Aorta (tissue), 5 donors: ENCODE results near the gene ABCB4. TPM values are rescaled to one million over a fixed set of nuclear protein-coding genes. Genes with fewer than 3 reads are reported as not detected.
A peak's percentile ranks its signal among the peaks of the same experiment; 100 is the strongest.

Experiments
- ATAC-seq: fragments of 200-7000 bp; cut with Tn5 transposase; one replicate; pipeline ENCODE4 v1.9.1; 2022; ENCODE audit warnings: moderate library complexity; ENCODE audit not compliant: low FRiP score
- DNase-seq, 2 donors: peaks; one replicate each; pipeline ENCODE4 v3.0.0-alpha.2; 2020
- H3K27ac ChIP-seq, 2 donors: one replicate each; pipeline ENCODE4 v1.5.1; 2013; ENCODE audit warnings: low read length in 2 of 2, mild to moderate bottlenecking in 2 of 2, moderate library complexity in 2 of 2, control low read depth in 1 of 2, inconsistent platforms in 1 of 2, low read depth in 1 of 2
- H3K27me3 ChIP-seq, 2 donors: one replicate each; pipeline ENCODE4 v1.6.1; 2013; ENCODE audit warnings: control low read depth in 1 of 2, low read length in 1 of 2, mild to moderate bottlenecking in 1 of 2, moderate library complexity in 1 of 2; ENCODE audit not compliant: insufficient read depth in 2 of 2, control insufficient read depth in 1 of 2
- H3K36me3 ChIP-seq, 2 donors: one replicate each; pipeline ENCODE4 v1.6.1; 2013; ENCODE audit warnings: control low read depth in 1 of 2, low read length in 1 of 2, mild to moderate bottlenecking in 1 of 2; ENCODE audit not compliant: insufficient read depth in 2 of 2, control insufficient read depth in 1 of 2
- H3K4me1 ChIP-seq, 2 donors: one replicate each; pipeline ENCODE4 v1.6.1; 2013; ENCODE audit warnings: low read length in 2 of 2, control low read depth in 1 of 2, mild to moderate bottlenecking in 1 of 2, moderate library complexity in 1 of 2; ENCODE audit not compliant: insufficient read depth in 2 of 2, control insufficient read depth in 1 of 2
- H3K4me3 ChIP-seq, 2 donors: one replicate each; pipeline ENCODE4 v1.5.1; 2013; ENCODE audit warnings: low read length in 2 of 2, control low read depth in 1 of 2, mild to moderate bottlenecking in 1 of 2
- H3K9me3 ChIP-seq: one replicate; pipeline ENCODE4 v1.6.1; 2013; ENCODE audit warnings: mild to moderate bottlenecking, low read length; ENCODE audit not compliant: control insufficient read depth
- WGBS, 2 donors: extraction: QIAGEN DNeasy Blood & Tissue Kit; methylation state at CpG; one replicate each; pipeline ENCODE4 v1.1.7; 2013; 5-methylcytosine and 5-hydroxymethylcytosine counted together
- intact Hi-C, 2 donors: fragments of 100-400 bp; cut with DNase I; formaldehyde crosslinking; loops; one replicate each; pipeline versions ENCODE4 v1.14.2 to v1.15.0; 2022
- polyA plus RNA-seq, 2 donors: library from polyadenylated mRNA; stranded (reverse); fragments of 200-250 nt; gene quantifications; one replicate each; pipeline ENCODE4 v1.2.3, GENCODE V29; 2013
- total RNA-seq, 2 donors: library from RNA; stranded (reverse); fragmentation: NEBNext Ultra II Directional; extraction: Animal tissue kit (Norgen Biotek cat#: 25700); gene quantifications; one replicate each; pipeline ENCODE4 v1.2.1, GENCODE V29; 2021
- donor health status: healthy with polysubstance abuse.
- donor health status: Bipolar disorder and iron deficiency.
- donor health status: DM: no; HTN: no; CAD: no.
- donor health status: DM: no; HTN: no; CAD: no.
- donor health status: DM: yes; HTN: yes; CAD: no.

ABCB4 gene
- total and polyA plus RNA-seq, 4 donors: 0.43 to 7.4 (median 1.9) TPM

DNA sequence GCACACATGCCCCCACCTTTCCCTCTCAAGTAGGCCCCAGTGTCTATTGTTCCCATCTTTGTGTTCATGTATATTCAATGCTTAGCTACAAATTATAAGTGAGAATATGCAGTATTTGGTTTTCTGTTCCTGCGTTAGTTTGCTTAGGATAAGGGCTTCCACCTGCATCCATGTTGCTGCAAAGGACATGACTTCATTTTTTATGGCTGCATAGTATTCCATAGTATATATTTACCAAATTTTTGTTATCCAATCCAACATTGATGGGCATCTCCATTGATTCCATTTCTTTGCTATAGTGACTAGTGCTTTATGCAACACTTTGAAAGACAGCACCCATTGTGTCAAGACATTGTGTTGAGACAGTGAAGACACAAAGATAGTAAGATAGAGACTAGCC lies 19.0 kb upstream of the ABCB4 start:
- Histone ChIP-seq H3K9me3 (no peaks in the 10 kb centered on the region), H3K27ac (no peak overlapping the region), H3K36me3 (no peaks in the 10 kb centered on the region), H3K27me3 (no peaks in the 10 kb centered on the region), H3K4me1 (no peaks in the 10 kb centered on the region), H3K4me3 (no peak overlapping the region)
- ATAC-seq (no peak), DNase-seq (no peak)
- WGBS, 2 donors: 94 to 95% methylated on average over 1 of the region's 1 CpG
- intact Hi-C loops: no loop called here

DNA sequence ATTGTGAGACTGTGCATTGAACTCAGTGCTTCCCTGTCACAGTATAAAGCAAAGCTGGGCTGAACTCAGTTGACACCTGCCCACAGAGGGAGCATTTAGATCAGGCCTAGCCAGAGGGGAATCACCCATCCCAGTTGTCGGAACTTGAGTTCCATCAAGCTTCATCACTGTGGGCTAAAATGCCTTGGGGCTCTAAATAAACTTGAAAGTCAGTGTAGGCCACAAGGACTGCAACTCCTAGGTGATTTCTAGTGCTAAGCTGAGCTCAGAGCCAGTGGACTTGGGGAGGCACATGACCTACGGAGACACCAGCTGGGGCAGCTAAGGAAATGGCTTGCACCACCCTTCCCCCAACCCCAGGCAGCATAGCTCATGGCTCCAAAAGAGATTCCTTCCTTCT lies 7.7 kb upstream of the ABCB4 start:
- ATAC-seq (no peak), DNase-seq (no peak)
- H3K36me3 ChIP-seq: no peaks in the 10 kb centered on the region
- H3K27ac ChIP-seq: no peak overlapping the region
- H3K9me3 ChIP-seq: no peaks in the 10 kb centered on the region
- no peak overlapping the region for H3K4me3 ChIP-seq
- no peaks in the 10 kb centered on the region for H3K4me1 ChIP-seq
- WGBS, 2 donors: 80 to 88% methylated on average over 2 of the region's 2 CpGs
- no peaks in the 10 kb centered on the region for H3K27me3 ChIP-seq
- intact Hi-C loops: no loop called here

DNA sequence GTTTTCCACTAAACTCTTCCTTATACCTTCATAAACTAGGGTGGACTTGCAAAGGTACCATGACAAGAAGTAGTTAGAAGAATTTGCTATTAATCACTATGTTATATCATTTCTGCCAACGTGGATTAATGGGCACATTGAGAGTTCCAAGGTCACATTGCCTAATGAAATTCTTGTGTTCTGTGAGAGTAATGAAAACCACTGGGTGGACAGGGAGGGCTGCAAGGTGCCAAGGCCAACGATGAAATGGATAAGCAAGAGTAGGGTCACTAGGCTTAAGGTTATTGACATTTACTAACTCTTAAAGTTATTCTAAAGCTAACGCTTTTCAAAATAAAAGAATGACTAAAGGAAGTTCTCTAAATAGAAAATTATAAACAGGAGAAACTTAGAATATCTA lies 6.6 kb upstream of the ABCB4 start:
- no peaks in the 10 kb centered on the region for H3K9me3 ChIP-seq
- no peaks in the 10 kb centered on the region for H3K4me1 ChIP-seq
- ATAC-seq: no peak
- H3K27ac ChIP-seq: no peak overlapping the region
- H3K36me3 ChIP-seq: no peaks in the 10 kb centered on the region
- WGBS, 2 donors: 37 to 50% methylated on average over 3 of the region's 3 CpGs
- no peak overlapping the region for H3K4me3 ChIP-seq
- DNase-seq: no peak
- intact Hi-C loops: no loop called here
- H3K27me3 ChIP-seq: no peaks in the 10 kb centered on the region

DNA sequence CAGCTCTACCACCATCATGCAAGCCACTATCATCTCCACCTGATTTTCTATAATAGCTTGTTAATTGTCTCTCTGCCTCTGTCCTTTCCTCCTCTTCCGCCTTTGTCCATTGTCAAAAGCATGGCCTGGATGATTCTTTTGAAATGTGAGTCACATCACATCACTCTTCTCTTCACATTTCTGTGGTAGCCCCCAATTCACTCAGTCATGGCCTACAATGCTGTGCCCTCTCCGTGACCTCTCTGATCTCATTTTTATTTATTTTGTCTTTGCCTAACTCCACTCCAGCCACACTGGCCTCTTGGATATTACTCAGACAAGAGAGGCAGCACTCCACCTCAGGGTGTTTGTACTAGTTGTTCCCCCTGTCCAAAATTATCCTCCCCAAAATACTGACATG lies 4.9 kb upstream of the ABCB4 start:
- intact Hi-C loops: no loop called here
- no peak for ATAC-seq
- no peak overlapping the region for H3K27ac ChIP-seq
- DNase-seq: no peak
- no peak overlapping the region for H3K4me3 ChIP-seq
- no peaks in the 10 kb centered on the region for H3K36me3 ChIP-seq
- no peaks in the 10 kb centered on the region for H3K4me1 ChIP-seq
- H3K9me3 ChIP-seq: no peaks in the 10 kb centered on the region
- H3K27me3 ChIP-seq: no peaks in the 10 kb centered on the region
- WGBS, 2 donors: 87 to 95% methylated on average over 2 of the region's 2 CpGs

DNA sequence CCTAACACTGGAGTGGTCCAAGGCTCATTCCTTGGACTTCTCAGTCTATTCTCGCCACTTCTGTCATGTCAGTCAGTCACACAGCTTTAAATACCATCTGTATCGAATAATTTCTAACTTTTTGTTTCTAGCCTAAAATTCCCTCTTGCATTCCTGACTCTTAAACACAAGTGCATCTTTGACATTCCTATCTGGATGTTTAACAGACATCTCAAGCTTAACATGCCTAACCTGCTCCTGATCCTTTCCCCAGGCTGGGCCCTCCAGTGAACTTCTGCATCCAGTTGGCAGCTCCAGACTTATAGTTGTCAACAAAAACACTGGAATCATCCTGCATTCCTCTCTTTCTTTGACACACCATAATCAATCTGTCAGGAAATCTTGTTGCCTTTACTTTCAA lies 4.5 kb upstream of the ABCB4 start:
- no peaks in the 10 kb centered on the region for H3K27me3 ChIP-seq
- H3K36me3 ChIP-seq: no peaks in the 10 kb centered on the region
- no peak overlapping the region for H3K4me3 ChIP-seq
- intact Hi-C loops: loop anchor here in 1 of 2 donors (10.0 kb wide), 1 partner anchor 135 kb away; the partner anchor contains the start of gene CROT
- H3K9me3 ChIP-seq: no peaks in the 10 kb centered on the region
- H3K4me1 ChIP-seq: no peaks in the 10 kb centered on the region
- WGBS, 2 donors: 57 to 78% methylated on average over 2 of the region's 2 CpGs
- no peak overlapping the region for H3K27ac ChIP-seq
- DNase-seq (no peak), ATAC-seq (no peak)

DNA sequence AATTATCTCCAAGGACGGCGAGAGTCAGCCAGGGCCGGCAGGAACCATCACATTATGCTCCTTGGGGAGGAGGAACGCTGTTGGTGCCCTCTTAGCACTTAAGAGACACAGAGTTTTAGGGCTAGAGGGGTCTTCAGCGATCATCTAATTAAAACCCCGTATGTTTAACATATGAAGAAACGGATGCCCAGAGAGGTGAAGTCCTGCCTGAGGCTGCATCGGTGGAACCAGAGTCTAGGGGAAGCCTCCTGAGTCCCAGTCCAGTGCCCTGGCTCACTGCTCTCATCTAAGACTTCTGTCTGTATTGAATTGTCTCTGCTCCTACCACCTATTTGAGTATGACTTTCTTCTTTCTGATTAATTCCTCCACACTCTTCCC lies 688 bp upstream of the ABCB4 start:
- Histone ChIP-seq H3K36me3 (no peaks in the 10 kb centered on the region), H3K27ac (no peak overlapping the region), H3K27me3 (no peaks in the 10 kb centered on the region), H3K4me3 (peak overlapping the region; percentile 48 to 81), H3K9me3 (no peaks in the 10 kb centered on the region), H3K4me1 (no peaks in the 10 kb centered on the region)
- 34 to 37% methylated on average over 8 of the region's 8 CpGs for WGBS, 2 donors
- intact Hi-C loops: loop anchor here in 1 of 2 donors (10.0 kb wide), 1 partner anchor 131 kb away; the partner anchor contains the start of gene CROT
- DNase-seq (no peak), ATAC-seq (no peak)

DNA sequence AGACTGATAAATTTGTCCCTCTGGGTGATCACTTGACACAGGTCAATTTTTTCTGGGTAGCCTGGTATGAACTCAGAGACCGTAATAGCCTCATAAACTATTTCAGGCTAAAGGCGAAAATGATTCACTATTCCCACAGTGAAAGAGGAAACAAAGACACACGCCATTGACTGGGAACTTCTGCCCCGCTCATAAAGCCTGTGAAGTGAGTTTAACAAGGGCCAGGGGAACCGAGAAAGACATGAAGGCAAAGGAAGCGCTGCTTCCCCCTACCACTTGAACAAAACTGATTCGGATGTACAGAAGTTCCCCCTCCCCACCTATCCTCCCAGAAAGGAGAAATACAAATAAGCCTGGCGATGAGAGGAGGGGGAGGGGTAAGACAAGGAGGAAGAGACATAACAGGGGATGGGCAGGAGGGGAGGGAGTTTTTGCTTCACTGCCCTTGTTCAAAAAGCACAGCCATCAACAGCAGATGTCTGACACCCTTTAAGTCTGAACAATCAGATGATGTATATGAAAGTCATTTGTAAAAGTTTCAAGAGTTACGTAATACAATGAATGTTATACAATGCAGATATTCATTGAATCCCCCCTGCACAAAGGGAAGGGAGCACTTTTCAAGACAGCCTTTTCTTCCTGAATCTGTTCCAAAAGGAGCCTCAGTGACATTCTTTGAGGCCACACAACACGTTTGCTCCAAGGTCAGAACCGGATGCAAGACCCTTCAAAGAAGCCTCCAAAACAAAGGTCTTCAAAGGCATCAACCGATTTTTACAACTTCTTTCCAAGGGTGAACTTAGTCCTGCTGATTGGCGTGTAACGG lies 734 bp downstream of the ABCB4 start:
- Histone ChIP-seq H3K27ac (peak overlapping the region; percentile 26 to 82), H3K36me3 (no peaks in the 10 kb centered on the region), H3K4me3 (peak overlapping the region; percentile 48 to 81), H3K27me3 (no peaks in the 10 kb centered on the region), H3K4me1 (no peaks in the 10 kb centered on the region), H3K9me3 (no peaks in the 10 kb centered on the region)
- 3 to 5% methylated on average over 14 of the region's 14 CpGs for WGBS, 2 donors
- intact Hi-C loops: loop anchor here in 1 of 2 donors (10.0 kb wide), 1 partner anchor 130 kb away; the partner anchor contains the start of gene CROT
- peak in 1 of 2 donors; percentile 49 for DNase-seq
- peak; percentile 84 for ATAC-seq

DNA sequence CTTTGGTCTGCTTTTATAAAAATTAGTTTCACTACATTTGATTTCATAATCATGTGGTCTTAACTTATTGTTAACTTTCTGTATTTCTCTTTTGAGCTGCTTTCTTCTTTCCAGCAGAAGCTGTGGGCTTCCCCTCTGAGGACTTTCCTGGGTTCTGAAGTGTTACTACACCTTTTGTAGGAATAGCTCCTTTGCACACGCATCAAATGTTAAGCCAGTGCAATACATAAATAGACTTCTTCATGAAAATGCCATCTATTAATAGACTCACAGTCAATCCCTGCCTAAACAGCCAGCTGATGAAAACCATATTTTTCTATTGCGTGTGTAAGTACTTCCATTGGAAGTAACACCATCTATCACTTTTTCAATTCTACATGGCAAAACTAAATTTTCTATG lies 1.5 kb downstream of the ABCB4 start:
- Histone ChIP-seq H3K27me3 (no peaks in the 10 kb centered on the region), H3K9me3 (no peaks in the 10 kb centered on the region), H3K27ac (no peak overlapping the region), H3K4me3 (peak overlapping the region in 1 of 2 donors; percentile 81), H3K4me1 (no peaks in the 10 kb centered on the region), H3K36me3 (no peaks in the 10 kb centered on the region)
- DNase-seq: no peak
- intact Hi-C loops: loop anchor here in 1 of 2 donors (10.0 kb wide), 1 partner anchor 129 kb away; the partner anchor contains the start of gene CROT
- ATAC-seq: no peak
- 4 to 7% methylated on average over 2 of the region's 2 CpGs for WGBS, 2 donors

DNA sequence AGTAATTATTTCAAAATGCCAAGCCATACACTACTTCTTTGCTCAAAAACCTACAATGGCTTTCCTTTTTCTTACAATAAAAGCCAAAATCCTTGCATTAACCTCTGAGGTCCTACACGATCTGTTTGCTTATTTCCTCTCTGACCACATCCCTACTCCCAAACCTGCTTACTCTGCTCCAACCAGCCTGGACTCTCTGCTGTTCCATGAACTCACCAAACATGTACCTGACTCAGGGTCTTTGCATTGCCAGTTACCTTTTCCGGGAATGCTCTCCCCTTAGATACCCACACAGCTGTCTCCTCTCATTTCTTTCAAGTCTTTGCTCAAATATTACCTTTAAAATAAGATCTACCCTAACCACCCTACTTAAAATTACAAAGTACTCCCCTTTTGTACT lies 2.3 kb downstream of the ABCB4 start:
- no peaks in the 10 kb centered on the region for H3K27me3 ChIP-seq
- WGBS, 2 donors: 58 to 79% methylated on average over 2 of the region's 2 CpGs
- DNase-seq (no peak), ATAC-seq (no peak)
- no peaks in the 10 kb centered on the region for H3K36me3 ChIP-seq
- no peak overlapping the region for H3K4me3 ChIP-seq
- no peak overlapping the region for H3K27ac ChIP-seq
- H3K4me1 ChIP-seq: no peaks in the 10 kb centered on the region
- no peaks in the 10 kb centered on the region for H3K9me3 ChIP-seq
- intact Hi-C loops: loop anchor here in 1 of 2 donors (10.0 kb wide), 1 partner anchor 128 kb away; the partner anchor contains the start of gene CROT
